DLD1 (cell line): ENCODE data around the gene NR6A1.

Experiments
- in situ Hi-C: cut with HindIII; loops from 2 replicates; pipeline ENCODE4 v1.10.0; 2017; ENCODE audit warnings: low sequenced_read_pairs

The NR6A1 gene

GRCh38 chr9:124764774-124765438, 6.2 kb downstream of the NR6A1 start:
- in situ Hi-C loops: loop anchor here (10.0 to 25.0 kb wide), 2 partner anchors 122 to 210 kb away; no protein-coding TSS in a partner anchor

GRCh38 chr9:124762633-124763032, 8.5 kb downstream of the NR6A1 start:
- in situ Hi-C loops: loop anchor here (10.0 to 25.0 kb wide), 2 partner anchors 125 to 208 kb away; no protein-coding TSS in a partner anchor

- in situ Hi-C loops: loop anchor here (10.0 to 25.0 kb wide), 2 partner anchors 126 to 207 kb away; no protein-coding TSS in a partner anchor
These were observed 9.4 kb downstream of the NR6A1 start for GRCh38 chr9:124761710-124762109.

GRCh38 chr9:124761196-124761595, 9.9 kb downstream of the NR6A1 start:
- in situ Hi-C loops: loop anchor here (10.0 to 25.0 kb wide), 2 partner anchors 126 to 206 kb away; no protein-coding TSS in a partner anchor

GRCh38 chr9:124760719-124761118, 10.4 kb downstream of the NR6A1 start:
- in situ Hi-C loops: loop anchor here (10.0 to 25.0 kb wide), 2 partner anchors 127 to 206 kb away; no protein-coding TSS in a partner anchor

GRCh38 chr9:124759327-124759726, 11.8 kb downstream of the NR6A1 start:
- in situ Hi-C loops: loop anchor here (25.0 kb wide), 1 partner anchor 128 kb away; no protein-coding TSS in a partner anchor

GRCh38 chr9:124758691-124759090, 12.4 kb downstream of the NR6A1 start:
- in situ Hi-C loops: loop anchor here (25.0 kb wide), 1 partner anchor 129 kb away; no protein-coding TSS in a partner anchor

- in situ Hi-C loops: loop anchor here (25.0 kb wide), 1 partner anchor 129 kb away; no protein-coding TSS in a partner anchor
These were observed 13.1 kb downstream of the NR6A1 start for GRCh38 chr9:124758061-124758460.

GRCh38 chr9:124757616-124758015, 13.5 kb downstream of the NR6A1 start:
- in situ Hi-C loops: loop anchor here (25.0 kb wide), 1 partner anchor 130 kb away; no protein-coding TSS in a partner anchor

- in situ Hi-C loops: loop anchor here (25.0 kb wide), 1 partner anchor 131 kb away; no protein-coding TSS in a partner anchor
These were observed 15.1 kb downstream of the NR6A1 start for GRCh38 chr9:124756011-124756410.

GRCh38 chr9:124755061-124755460, 16.1 kb downstream of the NR6A1 start:
- in situ Hi-C loops: loop anchor here (25.0 kb wide), 1 partner anchor 132 kb away; no protein-coding TSS in a partner anchor

- in situ Hi-C loops: loop anchor here (25.0 kb wide), 1 partner anchor 133 kb away; no protein-coding TSS in a partner anchor
These were observed 16.8 kb downstream of the NR6A1 start for GRCh38 chr9:124754289-124754688.

- in situ Hi-C loops: loop anchor here (25.0 kb wide), 1 partner anchor 134 kb away; no protein-coding TSS in a partner anchor
These were observed 18.1 kb downstream of the NR6A1 start for GRCh38 chr9:124752967-124753366.

- in situ Hi-C loops: loop anchor here (25.0 kb wide), 1 partner anchor 138 kb away; no protein-coding TSS in a partner anchor
These were observed 21.3 kb downstream of the NR6A1 start for GRCh38 chr9:124749781-124750180.

- in situ Hi-C loops: no loop called here
These were observed 21.8 kb downstream of the NR6A1 start for GRCh38 chr9:124749284-124749683.

GRCh38 chr9:124747065-124747464, 24.0 kb downstream of the NR6A1 start:
- in situ Hi-C loops: no loop called here

GRCh38 chr9:124743686-124744348, 27.3 kb downstream of the NR6A1 start:
- in situ Hi-C loops: no loop called here

GRCh38 chr9:124742940-124743339, 28.2 kb downstream of the NR6A1 start:
- in situ Hi-C loops: no loop called here

GRCh38 chr9:124741662-124742061, 29.4 kb downstream of the NR6A1 start:
- in situ Hi-C loops: no loop called here

- in situ Hi-C loops: no loop called here
These were observed 30.0 kb downstream of the NR6A1 start for GRCh38 chr9:124741149-124741548.

- in situ Hi-C loops: no loop called here
These were observed 31.8 kb downstream of the NR6A1 start for GRCh38 chr9:124739360-124739759.
